GM18951 (cell line): ENCODE results near the gene PHACTR1.
"Not testable (repeated sequence)": the region's sequence is repeated elsewhere in the genome, so short reads cannot be mapped to it uniquely, and the experiment has no call there.

Experiments used
- POLR2A ChIP-seq: IDR thresholded peaks from 4 replicates; pipeline ENCODE4 v1.6.1; 2011; ENCODE audit warnings: mild to moderate bottlenecking; ENCODE audit not compliant: insufficient read length, insufficient read depth; ENCODE audit errors: extremely low read depth
- in situ Hi-C: fragments of 300-500 bp; cut with MboI; formaldehyde crosslinking; loops from one replicate; pipeline ENCODE4 v1.12.0; 2022; ENCODE audit warnings: low sequenced_read_pairs, mixed read lengths, inconsistent platforms; ENCODE audit not compliant: unreplicated experiment

The PHACTR1 gene

GRCh38 chr6:13229205-13230085, 512.9 kb downstream of the PHACTR1 start:
- TF ChIP-seq POLR2A: no peak
- in situ Hi-C loops: no loop called here

GRCh38 chr6:13233106-13233505, 516.5 kb downstream of the PHACTR1 start:
- in situ Hi-C loops: no loop called here
- no peak for TF ChIP-seq POLR2A

DNA sequence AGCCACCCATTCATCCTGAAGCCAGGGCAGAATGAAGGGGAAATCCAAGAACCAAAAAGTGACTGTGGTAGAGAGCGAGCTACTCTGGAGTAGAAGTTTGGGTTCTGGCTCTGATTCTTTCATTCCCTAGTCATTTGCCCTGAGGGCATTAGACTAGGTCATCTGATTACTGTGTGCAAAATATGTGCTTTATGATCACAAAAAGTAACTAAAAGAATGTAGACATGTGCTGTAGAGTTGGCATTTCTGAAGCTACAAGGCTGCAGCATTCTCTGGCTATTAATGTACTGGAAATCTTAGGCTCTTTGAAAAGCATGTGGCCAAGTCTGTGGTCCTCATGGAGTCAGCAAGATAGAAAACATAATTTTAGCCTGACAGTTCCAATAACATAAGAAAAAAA, 517.6 kb downstream of the PHACTR1 start:
- in situ Hi-C loops: no loop called here
- no peak for TF ChIP-seq POLR2A

GRCh38 chr6:13235339-13235738, 518.8 kb downstream of the PHACTR1 start:
- no peak for TF ChIP-seq POLR2A
- in situ Hi-C loops: no loop called here

- in situ Hi-C loops: no loop called here
- TF ChIP-seq POLR2A: no peak
Observed at GRCh38 chr6:13237318-13237717, 520.8 kb downstream of the PHACTR1 start.

GRCh38 chr6:13238017-13238416, 521.5 kb downstream of the PHACTR1 start:
- no peak for TF ChIP-seq POLR2A
- in situ Hi-C loops: no loop called here

DNA sequence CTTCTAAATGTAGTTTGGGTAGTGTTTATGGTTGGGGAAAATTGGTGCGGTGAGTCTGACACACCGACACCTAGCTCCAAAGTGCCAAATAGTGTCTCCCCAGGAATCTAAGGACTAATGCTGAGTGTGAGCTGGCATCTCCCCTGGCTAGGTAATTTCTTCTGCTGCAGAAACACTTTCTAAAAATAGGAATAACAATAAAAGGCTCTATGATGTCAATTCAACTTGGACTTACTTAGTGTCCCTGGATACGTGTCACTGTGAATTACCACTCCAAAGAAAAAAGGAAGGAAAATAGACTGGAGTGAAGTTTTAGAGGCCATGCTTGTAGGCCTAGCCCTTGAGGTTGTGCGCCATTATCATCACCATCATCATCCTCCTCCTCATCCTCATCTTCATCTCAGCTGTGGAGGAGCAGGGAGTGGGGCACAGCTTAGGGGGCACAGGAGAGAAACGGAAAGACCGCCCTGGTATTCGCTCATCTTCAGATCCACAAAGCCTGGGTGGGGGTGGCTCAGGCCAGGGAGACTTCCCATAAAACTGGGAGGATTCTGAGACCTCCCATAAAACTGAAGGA, 522.2 kb downstream of the PHACTR1 start:
- in situ Hi-C loops: no loop called here
- no peak for TF ChIP-seq POLR2A

GRCh38 chr6:13239530-13240455, 523.2 kb downstream of the PHACTR1 start:
- in situ Hi-C loops: no loop called here
- no peak for TF ChIP-seq POLR2A

- TF ChIP-seq POLR2A: no peak
- in situ Hi-C loops: no loop called here
Observed at GRCh38 chr6:13241364-13241763, 524.8 kb downstream of the PHACTR1 start.

DNA sequence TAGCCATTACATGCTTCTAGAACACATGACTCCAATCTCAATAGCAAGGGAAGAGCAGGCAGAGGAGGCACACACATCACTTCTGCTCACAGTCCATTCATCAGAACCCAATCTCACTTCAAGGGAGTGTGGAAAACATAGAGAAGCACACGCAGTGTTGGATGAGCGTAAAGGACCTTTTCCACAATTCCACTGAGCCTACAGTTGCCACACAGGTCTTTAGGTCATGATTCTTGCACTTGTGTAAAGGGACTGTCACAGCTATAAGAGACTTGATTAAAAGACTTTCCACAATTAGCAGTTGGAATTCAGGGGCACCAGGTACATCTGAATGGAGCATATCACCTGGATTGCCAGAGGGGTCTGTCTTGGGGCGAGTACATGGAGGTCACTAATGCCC, 525.6 kb downstream of the PHACTR1 start:
- in situ Hi-C loops: no loop called here
- no peak for TF ChIP-seq POLR2A

DNA sequence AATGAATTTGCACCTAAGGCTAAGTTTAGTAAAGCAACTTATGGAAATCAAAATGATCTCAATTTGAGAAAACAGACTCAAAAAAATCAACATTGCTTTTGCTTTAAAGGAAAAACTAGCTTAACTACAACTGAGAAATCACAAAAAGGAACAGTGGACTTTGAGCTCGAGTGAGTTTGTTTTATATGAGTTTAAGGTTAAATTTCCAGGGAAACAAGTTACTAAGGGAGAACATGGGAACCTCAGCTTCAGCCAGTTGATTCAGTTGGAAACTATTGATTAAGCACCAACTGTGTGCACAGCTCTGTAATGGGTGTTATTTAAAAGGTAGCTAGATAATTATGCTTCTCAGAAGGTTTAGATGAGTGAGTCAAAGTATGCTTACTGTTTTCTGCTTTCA, 526.0 kb downstream of the PHACTR1 start:
- TF ChIP-seq POLR2A: no peak
- in situ Hi-C loops: no loop called here

DNA sequence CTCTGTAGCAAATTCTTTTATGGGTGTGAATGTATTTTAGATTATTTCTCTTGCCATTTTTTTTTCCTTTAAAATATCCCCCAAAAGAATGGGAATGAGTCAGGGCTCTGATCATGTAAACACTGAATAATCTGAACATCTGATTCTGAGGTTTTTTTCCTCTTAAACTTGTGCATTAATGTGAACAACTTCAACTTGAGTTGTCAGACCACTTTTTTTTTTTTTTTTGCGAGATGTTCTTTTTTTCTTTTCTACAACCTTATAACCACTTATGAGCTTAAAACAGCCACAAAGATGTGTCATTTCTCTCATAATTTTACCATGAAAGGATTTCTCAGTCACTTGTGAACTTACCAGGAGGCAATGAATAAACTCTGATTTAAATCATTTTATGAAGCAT, 526.5 kb downstream of the PHACTR1 start:
- in situ Hi-C loops: no loop called here
- TF ChIP-seq POLR2A: no peak

GRCh38 chr6:13243745-13244144, 527.2 kb downstream of the PHACTR1 start:
- in situ Hi-C loops: not testable (repeated sequence)
